ENCODE measurements around the gene KCNN3. TPM values are rescaled to one million over a fixed set of nuclear protein-coding genes. Genes with fewer than 3 reads are reported as not detected.

The KCNN3 gene
- total RNA-seq, 4 donors from 2014 or later: 0.21 to 0.78 (median 0.26) TPM

DNA sequence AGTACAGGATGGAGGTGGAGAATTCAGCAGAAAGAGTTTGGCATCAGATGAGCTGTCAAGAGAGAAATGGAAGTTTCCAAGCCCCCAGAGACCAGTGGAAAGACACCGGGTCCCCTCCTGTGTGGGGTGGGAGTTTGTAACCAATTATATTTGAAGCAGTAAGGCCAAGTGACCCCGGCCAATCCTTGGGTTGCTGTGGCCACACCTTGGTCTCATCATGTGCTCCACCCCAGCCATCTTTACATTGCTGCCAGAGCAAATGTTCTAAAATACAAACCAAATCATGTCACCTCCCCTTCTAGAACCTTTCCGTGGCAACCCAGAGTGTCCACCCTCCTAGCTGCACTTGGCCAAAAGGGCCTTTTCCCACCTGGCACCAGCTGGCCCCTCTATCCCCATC is 86.1 kb downstream of the KCNN3 start:
- Histone ChIP-seq H3K36me3 (no peaks in the 10 kb centered on the region), H3K4me1 (no peaks in the 10 kb centered on the region), H3K9me3 (peaks cover 0 to 8% (median 0%) of the 10 kb centered on the region in 4 donors), H3K4me3 (no peak overlapping the region), H3K27me3 (peaks cover 0 to 4% of the 10 kb centered on the region in 2 donors), H3K27ac (no peak overlapping the region)
- 82 to 87% methylated on average over 3 of the region's 3 CpGs for WGBS, 2 donors
- no peak for DNase-seq (ENCODE audit: low spot score in 2 of 2)
- TF ChIP-seq POLR2A (IDR thresholded peaks at IDR 0.05): no peak

DNA sequence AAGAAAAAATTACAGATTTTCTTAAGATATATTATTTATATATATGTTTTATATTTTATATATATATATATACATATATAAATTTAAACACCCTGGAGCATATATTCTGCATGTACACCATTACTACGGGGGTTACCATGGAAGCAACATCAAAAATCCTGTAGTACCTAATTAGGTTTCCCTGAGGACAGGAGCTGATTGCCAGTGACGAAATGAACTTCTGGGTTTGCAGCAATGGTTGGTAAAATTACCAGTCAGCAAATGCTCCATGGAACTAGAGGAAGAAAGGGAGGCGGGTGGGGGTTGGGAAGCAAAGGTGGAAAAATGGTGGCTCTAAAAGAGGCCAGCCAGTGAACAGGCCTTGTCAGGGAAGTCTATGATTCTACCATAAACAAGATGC is 89.5 kb downstream of the KCNN3 start:
- no peak for DNase-seq (ENCODE audit: low spot score in 2 of 2)
- Histone ChIP-seq H3K27me3 (no peaks in the 10 kb centered on the region), H3K4me3 (no peak overlapping the region), H3K9me3 (peaks cover 0 to 13% (median 0%) of the 10 kb centered on the region in 4 donors), H3K36me3 (no peaks in the 10 kb centered on the region), H3K27ac (no peak overlapping the region), H3K4me1 (no peaks in the 10 kb centered on the region)
- no peak for TF ChIP-seq EP300 (IDR thresholded peaks at IDR 0.05)
- TF ChIP-seq, protein P1, sequence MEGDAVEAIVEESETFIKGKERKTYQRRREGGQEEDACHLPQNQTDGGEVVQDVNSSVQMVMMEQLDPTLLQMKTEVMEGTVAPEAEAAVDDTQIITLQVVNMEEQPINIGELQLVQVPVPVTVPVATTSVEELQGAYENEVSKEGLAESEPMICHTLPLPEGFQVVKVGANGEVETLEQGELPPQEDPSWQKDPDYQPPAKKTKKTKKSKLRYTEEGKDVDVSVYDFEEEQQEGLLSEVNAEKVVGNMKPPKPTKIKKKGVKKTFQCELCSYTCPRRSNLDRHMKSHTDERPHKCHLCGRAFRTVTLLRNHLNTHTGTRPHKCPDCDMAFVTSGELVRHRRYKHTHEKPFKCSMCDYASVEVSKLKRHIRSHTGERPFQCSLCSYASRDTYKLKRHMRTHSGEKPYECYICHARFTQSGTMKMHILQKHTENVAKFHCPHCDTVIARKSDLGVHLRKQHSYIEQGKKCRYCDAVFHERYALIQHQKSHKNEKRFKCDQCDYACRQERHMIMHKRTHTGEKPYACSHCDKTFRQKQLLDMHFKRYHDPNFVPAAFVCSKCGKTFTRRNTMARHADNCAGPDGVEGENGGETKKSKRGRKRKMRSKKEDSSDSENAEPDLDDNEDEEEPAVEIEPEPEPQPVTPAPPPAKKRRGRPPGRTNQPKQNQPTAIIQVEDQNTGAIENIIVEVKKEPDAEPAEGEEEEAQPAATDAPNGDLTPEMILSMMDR (IDR thresholded peaks at IDR 0.05): no peak
- no peak for TF ChIP-seq POLR2A (IDR thresholded peaks at IDR 0.05)
- WGBS, 2 donors: 77 to 83% methylated on average over 3 of the region's 3 CpGs

DNA sequence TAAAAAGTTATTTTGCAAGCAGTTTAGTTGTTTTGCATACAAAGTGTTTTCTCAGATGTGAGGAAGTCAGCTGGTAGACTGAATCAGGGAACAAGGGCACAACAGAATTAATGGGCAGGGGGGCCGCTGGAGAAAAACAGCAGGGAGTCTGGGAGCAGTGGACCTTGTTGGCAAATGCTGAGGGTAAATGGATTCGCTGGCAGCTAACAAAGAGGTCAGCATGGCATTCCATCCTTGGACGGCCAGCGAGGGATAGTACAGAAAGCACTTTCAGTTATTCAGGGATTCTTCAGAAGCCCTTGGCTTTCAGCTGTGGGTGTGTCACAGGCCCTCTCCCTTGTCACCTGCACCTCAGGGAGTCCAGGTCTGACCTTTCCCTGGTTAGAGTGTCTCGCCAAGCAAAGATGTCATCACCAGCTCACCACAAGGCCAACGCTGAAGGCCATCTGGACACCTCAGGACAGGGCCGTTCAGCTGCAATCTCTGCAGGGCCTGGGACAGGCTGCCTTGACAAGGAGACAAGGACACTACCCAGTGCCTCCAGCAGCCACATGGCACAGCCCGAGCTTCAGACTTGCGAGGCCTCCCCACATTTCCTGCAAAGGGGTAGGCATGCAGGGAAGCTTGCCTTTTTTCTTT is 90.4 kb downstream of the KCNN3 start:
- H3K9me3 ChIP-seq: peaks cover 0 to 13% (median 0%) of the 10 kb centered on the region in 4 donors
- no peaks in the 10 kb centered on the region for H3K36me3 ChIP-seq
- no peaks in the 10 kb centered on the region for H3K27me3 ChIP-seq
- DNase-seq (ENCODE audit: low spot score in 2 of 2): no peak
- WGBS, 2 donors: 73% methylated on average over 8 to 9 of the region's 9 CpGs
- H3K4me3 ChIP-seq: no peak overlapping the region
- H3K27ac ChIP-seq: no peak overlapping the region
- no peaks in the 10 kb centered on the region for H3K4me1 ChIP-seq
- TF ChIP-seq, protein P1 (IDR thresholded peaks at IDR 0.05): no peak
- no peak for TF ChIP-seq EP300 (IDR thresholded peaks at IDR 0.05)
- TF ChIP-seq POLR2A (IDR thresholded peaks at IDR 0.05): no peak

DNA sequence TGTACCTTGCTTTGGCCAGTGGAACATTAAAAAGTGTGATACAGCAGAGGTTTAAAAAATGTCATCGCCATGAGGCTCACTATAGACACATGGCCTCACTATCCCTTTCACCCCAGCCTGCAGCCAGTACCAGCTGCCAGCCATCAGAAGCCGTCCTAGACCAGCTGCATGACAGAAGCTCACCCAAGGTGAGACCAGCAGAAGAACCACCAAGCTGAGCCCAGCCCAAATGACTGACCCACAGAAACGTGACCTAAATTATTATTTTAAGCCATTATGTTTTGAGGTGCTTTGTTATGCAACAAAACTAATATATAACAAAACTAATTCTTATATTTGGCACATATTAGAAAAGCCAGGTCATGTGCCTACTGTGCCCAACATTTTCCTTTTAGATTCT is 91.1 kb downstream of the KCNN3 start:
- WGBS, 2 donors: 93 to 97% methylated on average over 3 of the region's 3 CpGs
- Histone ChIP-seq H3K27me3 (no peaks in the 10 kb centered on the region), H3K27ac (no peak overlapping the region), H3K9me3 (peaks cover 0 to 13% (median 0%) of the 10 kb centered on the region in 4 donors), H3K36me3 (no peaks in the 10 kb centered on the region), H3K4me3 (no peak overlapping the region), H3K4me1 (no peaks in the 10 kb centered on the region)
- DNase-seq (ENCODE audit: low spot score in 2 of 2): no peak
- TF ChIP-seq, protein P1 (IDR thresholded peaks at IDR 0.05): no peak
- TF ChIP-seq EP300 (IDR thresholded peaks at IDR 0.05): no peak
- TF ChIP-seq POLR2A (IDR thresholded peaks at IDR 0.05): no peak

DNA sequence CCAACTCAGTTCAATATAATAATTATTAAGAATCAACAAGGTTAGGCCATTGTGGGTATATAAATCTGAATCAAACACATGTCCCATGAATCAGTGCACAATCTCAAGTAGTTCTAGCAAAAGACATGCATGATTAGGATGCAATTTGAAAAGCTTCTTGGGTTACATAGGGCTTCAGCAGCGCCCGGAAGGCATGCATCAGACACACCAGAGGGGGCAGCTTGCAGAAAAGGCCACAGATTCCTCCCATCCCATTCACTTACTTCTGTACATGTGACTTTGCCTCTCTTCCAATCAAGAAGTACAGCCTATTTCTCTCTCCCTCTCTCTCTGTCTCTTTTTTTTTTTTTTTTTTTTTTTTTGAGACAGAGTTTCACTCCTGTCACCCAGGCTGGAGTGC is 91.8 kb downstream of the KCNN3 start:
- Histone ChIP-seq H3K27ac (no peak overlapping the region), H3K4me1 (no peaks in the 10 kb centered on the region), H3K4me3 (no peak overlapping the region), H3K27me3 (no peaks in the 10 kb centered on the region), H3K9me3 (peaks cover 0 to 13% (median 0%) of the 10 kb centered on the region in 4 donors), H3K36me3 (no peaks in the 10 kb centered on the region)
- no peak for DNase-seq (ENCODE audit: low spot score in 2 of 2)
- 89 to 95% methylated on average over 2 of the region's 2 CpGs for WGBS, 2 donors
- TF ChIP-seq POLR2A (IDR thresholded peaks at IDR 0.05) (no peak), EP300 (IDR thresholded peaks at IDR 0.05) (no peak)
- TF ChIP-seq, protein P1 (IDR thresholded peaks at IDR 0.05): no peak
